H1 (cell line): ENCODE data around the gene PLEKHA5. TPM values are rescaled to one million over a fixed set of nuclear protein-coding genes. Genes with fewer than 3 reads are reported as not detected.

ENCODE experiments used
- CTCF ChIA-PET: fragments of 300-600 bp; sonication (Branson Sonifier 250); formaldehyde crosslinking; loops from one replicate; lab custom pipeline; 2021; ENCODE audit not compliant: partially characterized antibody; lab: Charles Lee
- POLR2A ChIA-PET: fragments of 300-600 bp; sonication (Branson Sonifier 250); formaldehyde crosslinking; loops from one replicate; lab custom pipeline; 2021; ENCODE audit warnings: inconsistent platforms; ENCODE audit not compliant: partially characterized antibody; lab: Charles Lee
- DNase-seq, 2 experiments: peaks; one replicate each; pipeline versions ENCODE4 v3.0.0 to v3.0.0-alpha.2; 2010 to 2022; ENCODE audit warnings: low spot score in 2 of 2, low read depth in 1 of 2, mixed read lengths in 1 of 2
- FAIRE-seq: peaks from 2 replicates; lab custom pipeline; 2011; peaks lifted over from hg19 to GRCh38; lab: Jason Lieb, UNC
- H2AFZ ChIP-seq: 2 replicates; pipeline ENCODE4 v1.8.1; 2012; ENCODE audit warnings: low read length, inconsistent platforms
- H2AK5ac ChIP-seq: 2 replicates; pipeline ENCODE4 v1.6.1; 2013; ENCODE audit warnings: low read depth, low read length
- H2BK120ac ChIP-seq: replicated peaks from 2 replicates; pipeline ENCODE3; 2013; ENCODE audit warnings: low read depth, low read length, inconsistent platforms
- H2BK12ac ChIP-seq: 2 replicates; pipeline ENCODE4 v1.6.1; 2013; ENCODE audit warnings: low read depth, low read length
- H2BK15ac ChIP-seq: 2 replicates; pipeline ENCODE4 v1.6.1; 2013; ENCODE audit warnings: low read length
- H2BK20ac ChIP-seq: 2 replicates; pipeline ENCODE4 v1.6.1; 2013; ENCODE audit warnings: low read length
- H2BK5ac ChIP-seq: 2 replicates; pipeline ENCODE4 v1.6.1; 2013; ENCODE audit warnings: low read depth, low read length
- H3K14ac ChIP-seq: 2 replicates; pipeline ENCODE4 v1.6.1; 2013; ENCODE audit warnings: inconsistent platforms; ENCODE audit not compliant: insufficient read length
- H3K18ac ChIP-seq: 2 replicates; pipeline ENCODE4 v1.6.1; 2013; ENCODE audit warnings: low read length; ENCODE audit errors: extremely low read depth
- H3K23ac ChIP-seq: 2 replicates; pipeline ENCODE4 v1.6.1; 2013; ENCODE audit warnings: inconsistent platforms; ENCODE audit not compliant: insufficient read length
- H3K23me2 ChIP-seq: 2 replicates; pipeline ENCODE4 v1.6.1; 2013; ENCODE audit warnings: low read depth, low read length
- H3K27ac ChIP-seq: 2 replicates; pipeline ENCODE4 v1.6.1; 2011; ENCODE audit warnings: low read depth, low read length, inconsistent platforms
- H3K27me3 ChIP-seq, 4 experiments: replicated peaks in 1 of 4; 1 replicate in 1 of 4; 2 replicates in 3 of 4; pipeline versions ENCODE4 v1.6.1 to v1.8.1; 2011 to 2013; ENCODE audit warnings: low read length in 3 of 4, mild to moderate bottlenecking in 3 of 4, inconsistent platforms in 2 of 4, mixed read lengths in 2 of 4, moderate library complexity in 1 of 4; ENCODE audit not compliant: control insufficient read depth in 3 of 4, insufficient read depth in 3 of 4; ENCODE audit errors: extremely low read depth in 1 of 4
- H3K36me3 ChIP-seq, 4 experiments: 2 replicates each; pipeline versions ENCODE4 v1.6.1 to v1.8.1; 2011 to 2013; ENCODE audit warnings: mild to moderate bottlenecking in 4 of 4, low read length in 3 of 4, moderate library complexity in 2 of 4, control low read depth in 1 of 4, inconsistent platforms in 1 of 4; ENCODE audit not compliant: insufficient read depth in 4 of 4, control insufficient read depth in 2 of 4
- H3K4ac ChIP-seq: replicated peaks from 2 replicates; pipeline ENCODE3; 2013; ENCODE audit warnings: low read length, low read depth, mixed read lengths, inconsistent platforms; ENCODE audit not compliant: insufficient read length
- H3K4me1 ChIP-seq, 4 experiments: replicated peaks in 1 of 4; 1 replicate in 1 of 4; 2 replicates in 3 of 4; pipeline versions ENCODE4 v1.6.1 to v1.8.1; 2011 to 2013; ENCODE audit warnings: low read length in 3 of 4, inconsistent platforms in 2 of 4, mixed read lengths in 1 of 4; ENCODE audit not compliant: insufficient read depth in 4 of 4, control insufficient read depth in 3 of 4
- H3K4me2 ChIP-seq, 2 experiments: 2 replicates each; pipeline versions ENCODE4 v1.6.1 to v1.8.1; 2011 to 2013; ENCODE audit warnings: low read depth in 2 of 2, low read length in 2 of 2, control low read depth in 1 of 2, inconsistent platforms in 1 of 2, mild to moderate bottlenecking in 1 of 2; ENCODE audit not compliant: insufficient read depth in 1 of 2
- H3K4me3 ChIP-seq, 4 experiments: fragments of 200-600, 300-600 bp in 1 of 4; sonication (generic), shearing (Covaris generic), sonication (Bioruptor Twin) in 1 of 4; 2 replicates each; pipeline versions ENCODE4 v1.5.1 to v1.8.1; 2011 to 2016; ENCODE audit warnings: low read length in 4 of 4, low read depth in 3 of 4, control low read depth in 2 of 4, inconsistent platforms in 2 of 4, mild to moderate bottlenecking in 2 of 4, mixed read lengths in 1 of 4, moderate library complexity in 1 of 4; ENCODE audit not compliant: insufficient read depth in 2 of 4; ENCODE audit errors: extremely low read depth in 1 of 4
- H3K56ac ChIP-seq: replicated peaks from 2 replicates; pipeline ENCODE3; 2013; ENCODE audit warnings: low read depth, mild to moderate bottlenecking, mixed read lengths, low read length, inconsistent platforms; ENCODE audit not compliant: insufficient read length
- H3K79me1 ChIP-seq: 2 replicates; pipeline ENCODE4 v1.6.1; 2013; ENCODE audit warnings: low read depth, low read length, control low read depth
- H3K79me2 ChIP-seq, 2 experiments: 2 replicates each; pipeline versions ENCODE4 v1.6.1 to v1.8.1; 2012 to 2013; ENCODE audit warnings: low read length in 2 of 2, mild to moderate bottlenecking in 2 of 2, inconsistent platforms in 1 of 2; ENCODE audit not compliant: insufficient read depth in 2 of 2, control insufficient read depth in 1 of 2
- H3K9ac ChIP-seq, 4 experiments: replicated peaks in 1 of 4; 1 replicate in 1 of 4; 2 replicates in 3 of 4; pipeline versions ENCODE4 v1.6.1 to v1.8.1; 2011 to 2013; ENCODE audit warnings: low read depth in 3 of 4, low read length in 3 of 4, control low read depth in 2 of 4, mild to moderate bottlenecking in 2 of 4, moderate library complexity in 2 of 4, inconsistent platforms in 1 of 4; ENCODE audit errors: extremely low read depth in 1 of 4
- H3K9me3 ChIP-seq, 2 experiments: 2 replicates each; pipeline versions ENCODE4 v1.6.1 to v1.8.1; 2012 to 2013; ENCODE audit warnings: mild to moderate bottlenecking in 2 of 2, moderate library complexity in 2 of 2, control low read depth in 1 of 2, inconsistent platforms in 1 of 2, low read depth in 1 of 2, low read length in 1 of 2, mixed read lengths in 1 of 2; ENCODE audit not compliant: insufficient read depth in 2 of 2
- H4K20me1 ChIP-seq, 2 experiments: replicated peaks in 1 of 2; 2 replicates each; pipeline versions ENCODE3 to v1.8.1; 2011 to 2013; ENCODE audit warnings: inconsistent platforms in 2 of 2, low read length in 2 of 2, mild to moderate bottlenecking in 1 of 2; ENCODE audit not compliant: insufficient read depth in 2 of 2, control insufficient read depth in 1 of 2
- H4K5ac ChIP-seq: 2 replicates; pipeline ENCODE4 v1.6.1; 2013; ENCODE audit warnings: low read length, low read depth, mixed read lengths, inconsistent platforms; ENCODE audit not compliant: insufficient read length
- H4K8ac ChIP-seq: 2 replicates; pipeline ENCODE4 v1.8.0; 2013; ENCODE audit warnings: mild to moderate bottlenecking, moderate library complexity, low read length, inconsistent platforms; ENCODE audit not compliant: insufficient read depth; ENCODE audit errors: extremely low read depth
- H4K91ac ChIP-seq: replicated peaks from 2 replicates; pipeline ENCODE3; 2013; ENCODE audit warnings: low read length, mixed read lengths, inconsistent platforms; ENCODE audit not compliant: insufficient read length
- ATF3 ChIP-seq: IDR thresholded peaks from 2 replicates; pipeline ENCODE4 v1.6.1; 2011; ENCODE audit warnings: low read depth, mild to moderate bottlenecking, low read length; ENCODE audit not compliant: insufficient read depth
- BACH1 ChIP-seq: IDR thresholded peaks from 2 replicates; pipeline ENCODE4 v1.6.1; 2012; ENCODE audit warnings: low read length, improper control_type of control experiment
- CBX5 ChIP-seq: fragments of 300-800, 300-1000 bp; sonication (generic); IDR thresholded peaks from 2 replicates; pipeline ENCODE4 v1.7.1; 2016; ENCODE audit warnings: antibody characterized with exemption, low read length, low read depth
- CHD2 ChIP-seq: IDR thresholded peaks from 2 replicates; pipeline ENCODE4 v1.6.1; 2012; ENCODE audit warnings: low read length, improper control_type of control experiment
- EGR1 ChIP-seq: IDR thresholded peaks from 2 replicates; pipeline ENCODE4 v1.6.1; 2011; ENCODE audit warnings: low read depth, low read length, borderline replicate concordance
- HDAC2 ChIP-seq, 2 experiments: fragments of 300-600 bp in 1 of 2; sonication (generic) in 1 of 2; IDR thresholded peaks; 2 replicates each; pipeline ENCODE4 v1.6.1; 2011 to 2012; ENCODE audit warnings: low read depth in 2 of 2, low read length in 2 of 2, mild to moderate bottlenecking in 2 of 2, moderate library complexity in 2 of 2, borderline replicate concordance in 1 of 2, inconsistent platforms in 1 of 2
- JUND ChIP-seq: IDR thresholded peaks from 2 replicates; pipeline ENCODE4 v1.6.1; 2011; ENCODE audit warnings: mild to moderate bottlenecking, improper control_type of control experiment, low read length
- KDM1A ChIP-seq: fragments of 200-600, 300-600 bp; sonication (generic); IDR thresholded peaks from 2 replicates; pipeline ENCODE4 v1.7.1; 2016; ENCODE audit warnings: mild to moderate bottlenecking, low read length, borderline replicate concordance
- POU5F1 ChIP-seq: IDR thresholded peaks from 2 replicates; pipeline ENCODE4 v1.6.1; 2011; ENCODE audit warnings: low read depth, mild to moderate bottlenecking, low read length, moderate library complexity
- SUZ12 ChIP-seq: fragments of 200-600 bp; sonication (generic); IDR thresholded peaks from 2 replicates; pipeline ENCODE4 v1.6.1; 2012; ENCODE audit warnings: mild to moderate bottlenecking, inconsistent platforms, low read length, moderate library complexity, mixed read lengths
- WGBS, 2 experiments: shearing (Covaris generic) in 1 of 2; methylation state at CpG; one replicate each; pipeline versions ENCODE4 v1.1.6 to v1.1.7; 2013 to 2015; ENCODE audit warnings: low lambda C conversion rate in 2 of 2, mixed read lengths in 2 of 2, inconsistent platforms in 1 of 2, low coverage in 1 of 2, missing lambda C conversion rate in 1 of 2; ENCODE audit not compliant: insufficient replicate concordance in 2 of 2, insufficient coverage in 1 of 2, insufficient read length in 1 of 2; ENCODE audit errors: extremely low coverage in 1 of 2, missing lambda C conversion rate in 1 of 2; 5-methylcytosine and 5-hydroxymethylcytosine counted together
- polyA plus RNA-seq, 7 experiments: library from polyadenylated mRNA; depleted of rRNA in 3 of 7; stranded (reverse) in 5 of 7; unstranded in 2 of 7; fragments of >200 nt in 5 of 7; fragments of 200-250 nt in 2 of 7; gene quantifications; 1 replicate in 5 of 7; 2 replicates in 1 of 7; 4 replicates in 1 of 7; pipeline versions ENCODE4 v1.2.1 to v1.2.3, GENCODE V29; 2011 to 2013; ENCODE audit warnings: missing spikeins in 2 of 7, mixed read lengths in 2 of 7
- total RNA-seq: library from RNA; stranded (reverse); fragmentation: NEBNext Ultra II Directional; extraction: Animal tissue kit (Norgen Biotek cat#: 25700); gene quantifications from 2 replicates; pipeline ENCODE4 v1.2.1, GENCODE V29; 2021
- TF ChIP-seq, protein P1 (sequence below): IDR thresholded peaks from 2 replicates; pipeline ENCODE4 v1.6.1; 2012; ENCODE audit warnings: low read length, inconsistent platforms

PLEKHA5 gene
- total and polyA plus RNA-seq, 2 of the 8 experiments (the other 6 are each of a cell fraction or from before 2014, with no cell fraction given), result 17.2 to 66.1 TPM

GRCh38 chr12:19246933-19247332, 117.4 kb downstream of the PLEKHA5 start:
- no peak overlapping the region for H2BK15ac ChIP-seq
- H3K18ac ChIP-seq, result no peak overlapping the region
- no peak overlapping the region for H3K4ac ChIP-seq
- H3K56ac ChIP-seq, result no peak overlapping the region
- no peak overlapping the region for H3K27ac ChIP-seq
- POLR2A ChIA-PET, result no interaction called here
- H2AK5ac ChIP-seq, result no peak overlapping the region
- FAIRE-seq (no peak), DNase-seq (no peak)
- no peak overlapping the region for H2BK120ac ChIP-seq
- H2BK12ac ChIP-seq, result no peak overlapping the region
- H2AFZ ChIP-seq, result no peak overlapping the region
- no peak overlapping the region for H4K8ac ChIP-seq
- H2BK5ac ChIP-seq, result no peak overlapping the region
- no peak overlapping the region for H3K23ac ChIP-seq
- CTCF ChIA-PET, result interaction anchor here (1.0 kb wide), 1 partner anchor 41 kb away, joined by 3 read pairs; no protein-coding TSS in a partner anchor
- no peak overlapping the region for H2BK20ac ChIP-seq
- H3K79me2 ChIP-seq, result peaks cover 0 to 78% of the 10 kb centered on the region in 2 experiments; a peak in 3 of 4 replicates
- H3K27me3 ChIP-seq, result no peaks in the 10 kb centered on the region
- H4K20me1 ChIP-seq, result peaks cover 0 to 2% of the 10 kb centered on the region in 2 experiments
- no peaks in the 10 kb centered on the region for H3K79me1 ChIP-seq
- no peak overlapping the region for H4K5ac ChIP-seq
- no peak overlapping the region for H4K91ac ChIP-seq
- H3K9me3 ChIP-seq, result no peaks in the 10 kb centered on the region
- H3K23me2 ChIP-seq, result no peaks in the 10 kb centered on the region
- H3K4me2 ChIP-seq, result no peak overlapping the region
- H3K36me3 ChIP-seq, result no peaks in the 10 kb centered on the region
- H3K14ac ChIP-seq, result no peak overlapping the region
- no peak overlapping the region for H3K4me3 ChIP-seq
- no peak overlapping the region for H3K9ac ChIP-seq
- H3K4me1 ChIP-seq, result peaks cover 0 to 5% (median 0%) of the 10 kb centered on the region in 4 experiments; a peak in 2 of 7 replicates
- whole genome bisulfite sequencing, 2 experiments, result 74% methylated on average over 4 of the region's 4 CpGs; no CpG with 5 or more reads in 1 of the 2 experiments
- TF ChIP-seq CHD2 (no peak), HDAC2 (IDR thresholded peaks at IDR 0.05; ENCODE audit: borderline replicate concordance in 1 of 2, low read depth in 2 of 2, low read length in 2 of 2) (no peak), BACH1 (no peak), POU5F1 (no peak), KDM1A (no peak), JUND (no peak), CBX5 (no peak), EGR1 (no peak), SUZ12 (no peak), ATF3 (no peak)
- TF ChIP-seq, protein P1, sequence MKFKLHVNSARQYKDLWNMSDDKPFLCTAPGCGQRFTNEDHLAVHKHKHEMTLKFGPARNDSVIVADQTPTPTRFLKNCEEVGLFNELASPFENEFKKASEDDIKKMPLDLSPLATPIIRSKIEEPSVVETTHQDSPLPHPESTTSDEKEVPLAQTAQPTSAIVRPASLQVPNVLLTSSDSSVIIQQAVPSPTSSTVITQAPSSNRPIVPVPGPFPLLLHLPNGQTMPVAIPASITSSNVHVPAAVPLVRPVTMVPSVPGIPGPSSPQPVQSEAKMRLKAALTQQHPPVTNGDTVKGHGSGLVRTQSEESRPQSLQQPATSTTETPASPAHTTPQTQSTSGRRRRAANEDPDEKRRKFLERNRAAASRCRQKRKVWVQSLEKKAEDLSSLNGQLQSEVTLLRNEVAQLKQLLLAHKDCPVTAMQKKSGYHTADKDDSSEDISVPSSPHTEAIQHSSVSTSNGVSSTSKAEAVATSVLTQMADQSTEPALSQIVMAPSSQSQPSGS, result no peak
